GM20431 (cell line): Measurements from ENCODE around the gene THSD7B.

ENCODE experiments used
- in situ Hi-C: fragments of 300-500 bp; cut with MseI, MboI; formaldehyde crosslinking; loops from one replicate; pipeline ENCODE4 v1.15.0; 2020; ENCODE audit warnings: low sequenced_read_pairs; ENCODE audit not compliant: unreplicated experiment

THSD7B gene

DNA sequence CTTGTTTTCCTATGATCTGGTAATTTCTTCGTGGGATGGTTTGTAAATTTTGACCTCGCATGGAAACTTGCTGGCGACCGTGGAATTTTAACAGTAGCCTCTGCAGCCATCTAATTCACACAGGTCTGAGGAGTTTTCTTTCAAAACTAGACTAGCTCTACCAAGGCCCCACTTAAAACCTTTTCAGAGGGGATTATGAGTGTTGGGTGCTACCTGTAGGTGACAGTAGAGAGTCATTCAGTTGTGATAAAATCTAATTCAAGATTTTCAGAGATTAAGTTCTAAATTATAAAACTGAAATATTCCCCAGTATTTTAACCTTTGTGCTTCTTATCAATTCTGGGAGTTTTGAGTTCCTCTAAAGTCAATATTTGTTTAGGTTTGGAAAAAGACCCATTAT is 31.0 kb downstream of the THSD7B start:
- in situ Hi-C loops = no loop called here

DNA sequence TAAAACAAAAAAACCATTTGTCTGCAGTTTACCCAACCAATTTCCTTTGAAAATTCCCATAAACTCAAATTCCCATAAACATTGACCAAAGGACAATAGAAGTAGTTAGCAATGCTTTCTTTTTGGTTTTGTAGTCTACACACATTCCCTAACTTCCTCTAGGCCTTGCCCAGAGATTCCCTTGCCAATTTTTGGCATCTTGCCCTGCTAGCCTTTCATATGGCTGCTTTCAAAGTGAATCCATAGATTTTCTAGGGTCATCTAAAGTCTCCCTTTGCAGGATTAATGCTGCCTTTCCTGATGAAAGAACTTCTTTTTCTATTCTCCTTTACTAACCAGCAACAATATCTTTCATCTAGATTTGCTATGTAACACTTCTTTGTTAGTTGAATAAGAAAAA is 33.4 kb downstream of the THSD7B start:
- in situ Hi-C loops = no loop called here

GRCh38 chr2:136801661-136802060 is 36.3 kb downstream of the THSD7B start:
- in situ Hi-C loops = no loop called here

GRCh38 chr2:136809998-136810397 is 44.7 kb downstream of the THSD7B start:
- in situ Hi-C loops = no loop called here

DNA sequence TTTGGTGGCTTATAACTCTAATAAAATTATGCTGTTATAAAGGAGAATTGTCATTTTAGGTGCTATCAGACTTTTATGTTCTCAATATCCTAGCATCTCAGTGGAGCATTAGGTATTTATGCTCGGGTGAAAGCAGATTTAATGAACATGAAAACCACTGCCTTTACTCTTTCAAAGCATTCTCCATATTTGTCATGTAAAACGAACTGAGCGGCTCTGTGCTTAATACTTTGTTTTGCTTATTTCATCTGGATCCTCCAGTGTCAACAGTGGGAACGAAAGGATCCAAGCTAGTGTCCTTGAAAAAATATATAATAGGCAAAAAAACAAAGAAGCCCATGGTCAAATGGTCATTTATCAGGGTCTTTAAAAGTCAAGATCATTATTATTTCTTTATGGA is 53.5 kb downstream of the THSD7B start:
- in situ Hi-C loops = no loop called here

GRCh38 chr2:136823291-136823690 is 57.9 kb downstream of the THSD7B start:
- in situ Hi-C loops = no loop called here

- in situ Hi-C loops = no loop called here
Observed at GRCh38 chr2:136828162-136828561, 62.8 kb downstream of the THSD7B start.

- in situ Hi-C loops = no loop called here
Observed at GRCh38 chr2:136828774-136829173, 63.4 kb downstream of the THSD7B start.

DNA sequence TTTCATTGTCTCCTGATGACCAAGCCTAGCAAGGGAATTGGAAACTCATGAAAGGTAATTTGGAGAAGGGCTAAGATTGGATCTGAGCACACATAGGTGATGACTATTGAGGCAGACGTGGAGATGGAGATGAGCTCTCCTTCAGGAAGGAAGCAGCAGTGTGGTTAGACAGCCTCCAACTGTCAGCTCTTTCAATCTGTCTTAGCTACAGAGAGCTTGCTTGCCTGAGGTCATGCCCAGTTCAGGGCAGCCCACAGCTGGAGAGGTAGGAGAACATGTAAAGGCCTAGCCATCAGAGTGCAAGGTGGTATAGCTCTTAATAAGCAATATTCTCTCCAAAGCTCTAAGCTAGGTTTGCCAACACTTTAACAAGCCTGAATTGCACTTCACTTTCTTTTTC is 79.2 kb downstream of the THSD7B start:
- in situ Hi-C loops = no loop called here

GRCh38 chr2:136858656-136859055 is 93.3 kb downstream of the THSD7B start:
- in situ Hi-C loops = no loop called here

DNA sequence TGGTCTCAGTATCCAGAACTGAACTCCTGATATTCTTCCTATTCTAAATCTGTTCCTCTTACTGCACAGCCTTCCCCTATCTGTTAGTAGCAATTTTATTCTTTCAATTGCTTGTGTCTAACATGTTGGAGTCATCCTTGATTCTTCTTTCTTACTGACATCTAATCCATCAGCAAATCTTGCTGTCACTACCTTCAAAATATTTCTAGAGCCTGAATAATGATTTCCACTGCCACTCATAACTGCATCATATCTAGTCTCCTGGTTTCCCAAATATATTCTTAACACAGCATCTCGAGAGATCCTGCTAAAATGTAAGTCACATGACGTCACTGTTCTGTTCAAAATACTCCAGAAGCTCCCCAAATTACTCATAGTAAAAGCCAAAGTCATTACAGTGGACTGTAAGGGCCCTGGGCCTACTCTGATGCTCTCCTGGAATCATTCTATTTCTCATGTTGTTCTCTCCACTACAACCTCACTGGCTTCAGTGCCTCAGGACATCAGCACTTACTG is 95.2 kb downstream of the THSD7B start:
- in situ Hi-C loops = no loop called here

GRCh38 chr2:136863468-136863867 is 98.1 kb downstream of the THSD7B start:
- in situ Hi-C loops = no loop called here

DNA sequence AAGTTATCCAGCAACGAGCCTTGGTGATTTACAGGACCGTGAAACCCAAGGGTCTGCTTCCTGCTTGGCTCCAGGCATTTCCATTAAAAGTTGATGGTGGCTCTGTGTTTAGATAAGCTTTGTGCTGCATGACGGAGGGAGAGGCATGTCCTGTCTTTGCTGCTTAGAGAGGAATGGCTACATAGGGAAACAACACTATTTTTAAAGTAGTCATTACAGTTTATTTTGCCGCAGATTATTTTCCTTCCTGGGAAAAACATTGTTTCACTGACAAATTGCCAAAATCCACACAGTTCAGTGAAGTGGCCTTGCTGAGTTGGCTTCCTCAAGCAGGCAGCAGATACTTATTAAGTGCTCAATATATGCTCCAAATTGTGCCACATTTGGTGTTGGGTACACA is 98.5 kb downstream of the THSD7B start:
- in situ Hi-C loops = no loop called here

DNA sequence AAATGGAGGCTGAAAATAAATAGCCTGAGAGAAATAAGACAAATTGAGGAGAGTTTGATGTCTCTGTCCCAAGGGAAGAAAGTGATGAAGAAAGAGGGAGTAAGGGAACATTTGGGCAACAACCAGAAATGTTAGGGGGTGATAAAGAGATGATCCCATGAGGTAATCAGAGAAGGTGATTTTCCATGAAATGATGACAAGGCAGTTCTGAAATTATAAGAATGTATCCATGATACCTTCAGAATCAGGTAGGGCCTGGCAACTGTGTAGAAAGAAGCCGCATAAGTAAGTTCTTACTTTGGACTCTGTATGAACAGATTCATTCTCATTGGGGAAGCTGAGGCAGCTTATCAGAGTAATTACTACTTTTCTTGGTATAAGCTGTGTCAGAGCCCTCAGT is 106.1 kb downstream of the THSD7B start:
- in situ Hi-C loops = no loop called here

GRCh38 chr2:136874258-136874657 is 108.9 kb downstream of the THSD7B start:
- in situ Hi-C loops = no loop called here

DNA sequence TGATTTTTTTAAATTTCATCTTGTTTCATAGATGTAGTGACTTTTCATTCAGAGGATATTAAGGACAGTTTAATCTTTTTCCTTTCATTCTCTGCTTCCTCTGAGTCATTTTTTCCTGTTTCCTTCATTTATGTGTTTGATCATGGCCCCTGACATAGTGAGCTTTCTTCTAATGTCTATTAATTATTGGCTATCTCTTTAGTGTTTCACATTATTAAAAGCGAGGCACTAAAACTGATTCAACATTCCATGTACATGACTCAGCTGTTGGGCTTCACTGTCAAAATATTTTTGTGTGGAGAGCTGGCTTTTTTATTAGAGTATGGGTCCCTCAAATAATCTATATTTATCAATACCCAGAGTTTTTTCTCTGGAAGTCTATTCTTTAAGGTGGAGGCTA is 125.8 kb downstream of the THSD7B start:
- in situ Hi-C loops = no loop called here

- in situ Hi-C loops = no loop called here
Observed at GRCh38 chr2:136894007-136894634, 128.8 kb downstream of the THSD7B start.

GRCh38 chr2:136901732-136902131 is 136.4 kb downstream of the THSD7B start:
- in situ Hi-C loops = no loop called here

GRCh38 chr2:136905779-136906178 is 140.4 kb downstream of the THSD7B start:
- in situ Hi-C loops = no loop called here

- in situ Hi-C loops = no loop called here
Observed at GRCh38 chr2:136909777-136910176, 144.4 kb downstream of the THSD7B start.

DNA sequence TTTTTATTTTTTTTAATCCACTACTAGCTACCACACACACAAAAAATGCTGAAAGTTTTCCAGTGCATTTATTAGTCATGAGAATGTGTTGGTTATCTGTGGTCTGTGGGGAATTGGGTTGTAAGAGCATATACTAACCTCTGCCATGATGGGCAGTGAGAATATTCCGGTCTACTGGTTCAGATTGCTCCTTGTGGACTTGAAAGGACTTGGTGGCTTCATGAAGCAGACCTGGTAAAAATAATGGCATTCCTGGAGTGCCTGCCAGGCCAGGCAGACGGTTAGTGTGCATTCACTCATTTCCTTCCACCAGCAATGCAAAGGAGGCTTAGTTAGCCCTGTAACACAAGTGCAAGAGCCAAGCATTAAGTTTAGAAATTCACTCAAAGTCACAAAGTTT is 150.8 kb downstream of the THSD7B start:
- in situ Hi-C loops = no loop called here

- in situ Hi-C loops = no loop called here
Observed at GRCh38 chr2:136917411-136917881, 152.1 kb downstream of the THSD7B start.
